Lower leg skin (tissue), 3 donors: ENCODE data around the gene DIAPH1.

Source experiments
- CTCF ChIP-seq, 3 donors: fragments of 450-650 bp; IDR thresholded peaks; one replicate each; pipeline ENCODE4 v1.5.1; 2016; ENCODE audit warnings: antibody characterized with exemption in 3 of 3, mild to moderate bottlenecking in 3 of 3, moderate library complexity in 2 of 3
- POLR2A ChIP-seq, 2 donors: fragments of 450-650 bp; IDR thresholded peaks; one replicate each; pipeline ENCODE4 v1.6.1; 2016 to 2017; ENCODE audit warnings: antibody characterized with exemption in 2 of 2, mild to moderate bottlenecking in 1 of 2, moderate library complexity in 1 of 2

GRCh38 chr5:141515141-141515540, 103.7 kb downstream of the DIAPH1 start:
- TF ChIP-seq CTCF (IDR thresholded peaks at IDR 0.05), result no peak
- TF ChIP-seq POLR2A (IDR thresholded peaks at IDR 0.05), result no peak
